NCI-H2171 (cell line): ENCODE results near the gene PROSER2.
"Not testable (repeated sequence)": the region's sequence is repeated elsewhere in the genome, so short reads cannot be mapped to it uniquely, and the experiment has no call there.

Source experiments
- DNase-seq: peaks from one replicate; lab custom pipeline; 2025; lab: John Stamatoyannopoulos, UW

PROSER2 gene

DNA sequence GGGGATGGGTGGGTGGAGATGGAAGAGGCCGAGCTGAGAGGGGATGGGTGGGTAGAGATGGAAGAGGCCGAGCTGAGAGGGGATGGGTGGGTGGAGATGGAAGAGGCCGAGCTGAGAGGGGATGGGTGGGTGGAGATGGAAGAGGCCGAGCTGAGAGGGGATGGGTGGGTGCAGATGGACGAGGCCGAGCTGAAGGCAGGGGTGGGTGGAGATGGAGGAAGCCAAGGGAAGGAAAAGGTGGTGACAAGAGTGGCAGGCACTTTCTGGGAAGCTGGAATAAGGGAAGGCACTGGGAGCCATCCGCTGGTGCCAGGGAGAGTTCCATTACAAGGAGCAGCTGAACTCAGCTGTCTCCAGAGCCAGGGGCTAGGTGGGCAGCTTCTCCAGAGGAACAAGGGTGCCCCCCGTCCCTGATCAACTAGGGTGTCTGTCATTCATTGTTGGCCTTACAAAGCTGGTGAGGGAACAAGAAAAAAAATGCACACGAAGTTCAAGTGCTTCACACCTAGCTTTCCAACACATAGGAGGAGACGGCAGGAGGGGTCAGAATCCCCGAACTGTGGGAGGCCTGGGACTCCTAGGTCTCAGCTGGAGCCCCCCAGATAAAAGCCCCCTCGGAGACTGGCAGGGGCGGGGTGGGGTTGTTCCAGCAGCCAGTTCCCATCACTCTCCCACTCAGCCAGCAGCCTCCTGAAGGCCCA, 62.4 kb downstream of the PROSER2 start:
- DNase-seq, result no peak

DNA sequence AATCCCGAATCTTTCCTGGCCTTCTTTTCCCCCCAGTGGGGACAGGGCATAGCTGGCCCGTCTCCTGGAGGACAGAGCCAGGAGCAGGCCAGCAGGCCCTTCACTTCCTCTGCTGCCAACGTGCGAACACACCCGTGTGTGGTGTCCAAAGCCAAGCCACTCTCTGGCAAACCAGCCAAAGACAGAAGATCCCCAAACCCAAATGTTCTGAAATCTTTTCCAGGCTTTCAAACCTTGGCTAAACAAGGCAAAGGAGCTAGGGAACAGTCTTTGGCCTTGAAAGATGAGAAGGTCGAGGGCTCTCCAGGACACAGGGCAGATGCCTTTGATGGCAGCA, 63.0 kb downstream of the PROSER2 start:
- DNase-seq, result no peak

DNA sequence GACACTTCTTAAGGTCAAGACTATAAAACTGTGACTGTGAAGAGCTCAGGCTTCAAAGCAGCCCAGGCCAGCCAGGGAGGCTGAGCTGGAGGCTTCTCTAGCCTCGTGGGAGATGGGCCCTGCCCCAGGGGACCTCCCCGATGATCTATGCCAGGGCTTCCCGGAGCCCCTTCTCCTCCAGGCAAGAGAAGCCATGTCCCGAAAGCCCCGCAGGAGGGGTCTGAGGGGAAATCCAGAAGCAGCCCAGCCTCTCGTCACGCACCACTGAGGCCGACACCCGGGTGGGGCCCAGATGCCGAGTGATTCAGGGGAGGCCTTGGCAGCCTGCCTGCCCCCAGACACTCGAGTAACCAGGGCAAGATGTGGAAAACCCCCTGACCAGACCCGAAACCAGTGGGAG, 63.7 kb downstream of the PROSER2 start:
- no peak for DNase-seq

DNA sequence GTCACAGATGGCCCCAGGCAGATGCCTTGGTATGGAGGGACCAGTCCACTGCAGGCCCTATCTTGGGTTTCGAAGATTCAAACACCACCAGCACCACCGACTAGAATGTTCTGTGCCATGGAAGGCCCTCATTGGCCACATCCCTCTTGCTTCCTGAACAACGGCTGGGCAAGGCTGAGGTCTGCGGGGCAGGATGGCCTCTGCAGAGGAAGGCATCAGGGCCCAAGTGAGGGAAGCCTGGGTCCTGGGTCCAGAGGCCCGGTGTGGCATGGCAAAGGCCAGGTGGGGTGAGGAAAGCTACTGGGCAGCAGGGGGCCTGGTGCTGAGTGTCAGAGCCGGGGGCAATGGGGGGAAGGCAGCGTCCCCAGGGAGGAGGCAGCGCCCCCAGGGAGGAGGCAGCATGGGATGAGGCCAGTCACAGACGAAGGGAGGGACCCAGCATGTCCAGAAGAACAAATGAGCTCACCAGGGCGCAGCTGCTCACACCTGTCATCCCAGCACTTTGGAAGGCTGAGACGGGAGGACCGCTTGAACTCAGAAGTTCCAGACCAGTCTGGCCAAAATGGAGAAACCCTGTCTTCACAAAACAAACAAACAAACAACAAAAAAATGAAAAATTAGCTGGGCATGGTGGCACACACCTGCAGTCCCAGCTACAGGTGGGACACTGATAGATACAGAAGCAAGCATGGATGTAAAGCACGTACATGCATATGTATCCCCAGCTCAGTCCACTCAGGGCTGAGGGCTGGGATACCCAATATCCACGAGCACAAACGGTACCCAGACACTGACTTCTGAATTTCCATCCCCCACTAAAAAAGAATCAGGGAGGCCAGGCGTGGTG, 64.4 kb downstream of the PROSER2 start:
- DNase-seq, result no peak

DNA sequence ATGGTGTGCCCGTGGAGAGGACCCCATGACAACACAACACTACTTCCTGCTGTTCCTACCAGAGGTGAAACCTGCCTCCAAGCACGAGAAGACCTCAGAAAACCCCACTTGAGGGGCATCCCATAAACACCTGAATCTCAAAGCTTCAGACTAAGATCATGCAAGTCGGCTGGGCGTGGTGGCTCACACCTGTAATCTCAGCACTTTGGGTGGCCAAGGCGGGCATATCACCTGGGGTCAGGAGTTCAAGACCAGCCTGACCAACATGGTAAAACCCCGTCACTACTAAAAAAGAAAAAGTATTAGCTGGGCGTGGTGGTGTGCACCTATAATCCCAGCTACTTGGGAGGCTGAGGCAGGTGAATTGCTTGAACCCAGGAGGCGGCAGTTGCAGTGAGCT, 66.1 kb downstream of the PROSER2 start:
- DNase-seq, result not testable (repeated sequence)

DNA sequence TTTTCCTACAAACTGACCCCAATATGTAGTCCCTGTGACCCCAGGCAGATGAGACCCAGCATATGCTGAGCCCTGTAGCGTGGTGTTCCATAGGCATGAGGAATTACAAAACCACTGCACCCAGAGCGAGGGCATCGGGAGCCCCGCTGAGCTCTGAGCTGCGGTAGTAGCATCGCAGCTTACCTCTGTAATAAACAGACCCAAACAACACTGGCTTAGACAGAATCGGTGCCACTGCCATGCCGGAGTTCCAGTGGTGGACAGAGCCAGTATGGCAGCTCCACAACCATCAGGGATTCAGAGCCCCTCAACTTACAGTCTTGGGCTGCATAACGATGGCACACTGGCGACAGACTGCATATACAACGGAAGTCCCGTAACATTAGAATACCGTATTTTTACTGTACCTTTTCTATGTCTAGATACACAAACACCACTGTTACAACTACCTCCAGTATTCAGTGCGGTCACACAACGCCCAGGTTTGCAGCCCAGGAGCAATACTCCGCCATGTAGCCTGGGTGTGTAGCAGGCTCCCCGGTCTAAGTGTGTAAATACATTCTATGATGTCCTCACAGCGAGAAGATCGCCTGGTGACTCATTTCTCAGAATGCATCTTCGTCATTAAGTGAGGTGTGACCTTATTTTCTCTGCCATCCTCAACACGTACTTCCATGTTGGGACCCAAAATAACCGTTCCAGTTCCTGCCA, 68.8 kb downstream of the PROSER2 start:
- DNase-seq, result no peak

DNA sequence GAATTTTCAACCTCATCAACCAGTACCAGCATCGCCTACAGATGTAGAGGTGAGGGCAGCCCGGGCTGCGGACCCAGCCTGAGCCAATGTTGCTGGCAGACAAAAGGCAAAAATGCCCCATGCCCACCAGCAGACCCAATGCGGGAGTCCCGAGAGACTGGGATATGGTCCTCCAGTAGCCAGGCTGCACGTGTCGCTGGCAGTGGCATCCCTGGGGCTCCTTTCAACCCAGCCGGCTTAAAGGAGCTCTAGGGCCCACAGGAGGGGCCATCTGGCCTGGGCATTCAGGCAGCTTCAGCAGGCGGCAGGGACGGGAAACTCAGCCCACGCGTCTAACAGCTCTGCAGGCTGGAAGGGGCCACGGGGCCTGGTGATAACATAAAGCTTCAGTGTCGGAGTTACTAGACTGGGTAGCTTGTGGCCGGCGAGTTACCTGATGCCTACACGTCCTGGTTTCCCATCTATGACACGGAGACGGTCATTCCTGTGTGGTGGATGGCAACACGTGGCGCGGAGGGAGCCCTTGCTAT, 70.7 kb downstream of the PROSER2 start:
- DNase-seq, result no peak

DNA sequence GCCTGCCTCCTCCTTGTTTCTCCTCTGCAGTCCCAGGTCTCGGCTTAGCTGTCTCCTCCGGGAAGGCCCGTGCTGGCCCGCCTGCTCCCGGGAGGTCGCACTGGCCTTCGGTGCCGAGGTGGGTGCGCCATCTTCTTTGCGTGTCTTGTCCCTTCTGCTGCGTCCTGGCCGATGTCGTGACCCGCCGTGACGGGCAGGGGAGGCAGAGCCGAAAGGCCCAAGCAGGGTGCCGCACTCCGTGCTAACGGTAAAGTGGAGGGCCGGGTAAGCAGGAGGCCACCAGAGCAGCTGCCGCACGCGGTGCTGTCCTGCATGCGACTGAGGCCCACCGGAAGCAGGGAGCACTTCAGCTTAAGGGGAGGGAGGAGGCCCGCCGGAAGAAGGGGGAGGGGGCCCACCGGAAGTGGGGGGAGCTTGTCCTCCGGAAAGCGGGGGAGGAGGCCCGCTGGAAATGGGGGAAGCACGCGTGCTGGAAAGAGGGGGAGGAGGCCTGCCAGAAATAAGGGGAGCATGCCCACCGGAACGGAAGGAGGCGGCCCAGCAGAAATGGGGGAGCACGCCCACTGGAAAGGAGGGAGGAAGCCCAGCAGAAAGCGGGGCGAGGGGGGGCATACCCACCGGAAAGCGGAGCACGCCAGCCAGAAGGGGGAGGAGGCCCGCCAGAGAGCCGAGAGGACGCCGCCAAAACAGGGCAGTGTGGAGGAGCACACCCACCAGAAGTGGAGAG, 71.4 kb downstream of the PROSER2 start:
- DNase-seq, result no peak

DNA sequence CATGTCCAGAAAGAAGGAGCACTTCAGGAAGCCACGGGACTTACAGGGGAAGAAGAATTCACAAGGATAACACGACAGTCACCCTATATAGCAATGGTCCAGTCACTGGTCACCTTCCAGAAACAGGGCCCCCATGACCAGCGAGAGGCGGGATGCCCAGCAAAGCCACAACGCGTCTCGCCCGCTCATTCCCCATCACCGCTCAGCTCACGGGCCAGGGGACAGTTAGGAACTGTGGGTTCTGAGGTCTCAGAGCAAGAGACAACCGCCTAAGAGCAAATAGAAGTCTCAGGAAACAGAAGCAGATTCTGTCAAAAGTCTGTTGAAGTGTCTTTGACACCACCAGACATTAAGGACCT, 71.9 kb downstream of the PROSER2 start:
- no peak for DNase-seq

DNA sequence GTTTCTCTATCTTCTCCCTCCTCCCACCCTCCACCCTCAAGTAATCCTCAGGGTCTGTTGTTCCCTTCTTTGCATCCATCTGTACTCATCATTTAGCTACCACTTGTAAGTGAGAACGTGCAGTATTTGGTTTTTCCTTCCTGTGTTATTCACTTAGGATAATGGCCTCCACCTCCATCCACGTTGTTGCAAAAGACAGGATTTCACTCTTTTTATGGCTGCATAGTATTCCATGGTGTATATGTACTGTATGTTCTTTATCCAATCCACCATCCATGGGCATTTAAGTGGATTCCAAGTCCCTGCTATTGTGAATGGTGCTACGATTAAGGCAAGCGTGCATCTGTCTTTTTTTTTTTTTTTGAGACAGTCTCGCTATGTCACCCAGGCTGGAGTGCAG, 72.4 kb downstream of the PROSER2 start:
- no peak for DNase-seq

DNA sequence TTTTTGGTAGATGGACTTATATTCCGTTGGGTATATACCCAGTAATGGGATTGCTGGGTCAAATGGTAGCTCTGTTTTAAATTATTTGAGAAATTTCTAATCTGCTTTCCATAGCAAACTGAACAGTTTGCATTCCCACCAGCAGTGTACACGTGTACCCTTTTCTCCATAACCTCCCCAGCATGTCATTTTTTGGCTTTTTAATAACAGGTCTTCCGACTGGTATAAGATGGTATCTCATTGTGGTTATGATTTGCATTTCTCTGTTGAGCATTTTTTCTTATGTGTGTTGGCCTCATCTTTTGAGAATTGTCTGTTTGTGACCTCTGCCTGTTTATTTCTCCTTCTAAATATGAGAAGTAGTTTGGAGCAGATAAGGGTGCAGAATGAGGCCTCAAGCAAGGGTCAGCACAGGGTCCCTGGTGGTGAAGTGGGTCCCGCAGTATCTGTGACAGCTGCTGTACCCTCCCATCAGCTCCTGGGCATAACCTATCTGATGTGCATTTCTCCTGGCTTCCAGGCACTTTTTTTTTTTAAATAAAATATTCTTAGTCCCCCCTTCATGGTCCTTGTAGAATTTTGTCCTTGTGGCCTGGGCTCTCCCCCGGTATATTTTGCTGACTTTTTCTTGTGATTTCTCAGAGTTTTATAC, 73.5 kb downstream of the PROSER2 start:
- no peak for DNase-seq

DNA sequence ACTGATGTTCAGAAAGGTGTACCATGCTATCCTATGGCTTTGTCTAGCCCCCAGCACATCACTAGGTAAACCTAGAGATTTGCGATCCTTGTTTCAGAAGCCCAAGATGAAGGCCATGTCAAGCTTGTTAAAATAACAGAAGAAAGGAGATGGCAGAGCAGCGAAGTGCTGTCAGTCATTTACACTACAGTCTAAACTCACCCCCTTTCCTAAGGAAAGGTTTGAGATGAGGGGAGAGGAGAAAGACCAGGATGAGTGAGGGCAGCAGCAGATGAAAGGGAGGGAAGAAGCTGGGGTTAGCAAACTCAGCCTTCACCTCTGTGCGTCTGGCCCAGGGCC, 74.8 kb downstream of the PROSER2 start:
- no peak for DNase-seq

DNA sequence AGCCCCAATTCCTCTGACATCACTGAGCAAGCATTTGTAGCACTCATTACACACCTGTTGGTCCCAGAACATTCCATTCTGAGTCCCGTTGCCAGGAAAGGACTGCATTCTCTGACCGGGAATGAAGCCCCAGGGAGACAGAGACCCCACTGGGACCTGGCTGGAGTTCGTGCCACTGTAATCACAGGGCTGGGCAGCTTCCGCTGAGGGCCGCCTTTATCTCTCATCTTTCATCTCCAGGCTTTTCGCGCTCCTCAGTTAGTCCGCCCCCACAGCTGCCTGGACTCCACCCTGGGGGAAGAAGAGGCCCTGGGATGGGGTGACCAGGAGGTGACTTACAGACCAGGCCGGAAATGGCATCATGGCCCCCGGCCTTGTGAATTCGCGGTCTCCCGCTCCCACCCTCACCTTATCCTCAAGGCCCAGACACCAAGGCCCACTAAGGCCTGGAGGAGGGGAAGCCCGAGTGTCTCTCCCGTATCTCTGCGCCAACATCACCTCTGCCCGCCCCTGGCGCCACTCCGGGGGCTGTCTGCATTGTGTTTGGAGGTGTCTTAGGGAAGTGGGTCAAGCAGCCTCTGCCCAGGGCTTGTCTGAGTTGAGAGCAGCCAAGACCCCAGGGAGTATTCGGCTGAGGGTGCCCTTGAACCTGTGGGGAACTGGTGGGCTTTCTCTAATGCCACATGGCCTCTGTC, 75.4 kb downstream of the PROSER2 start:
- DNase-seq, result no peak

DNA sequence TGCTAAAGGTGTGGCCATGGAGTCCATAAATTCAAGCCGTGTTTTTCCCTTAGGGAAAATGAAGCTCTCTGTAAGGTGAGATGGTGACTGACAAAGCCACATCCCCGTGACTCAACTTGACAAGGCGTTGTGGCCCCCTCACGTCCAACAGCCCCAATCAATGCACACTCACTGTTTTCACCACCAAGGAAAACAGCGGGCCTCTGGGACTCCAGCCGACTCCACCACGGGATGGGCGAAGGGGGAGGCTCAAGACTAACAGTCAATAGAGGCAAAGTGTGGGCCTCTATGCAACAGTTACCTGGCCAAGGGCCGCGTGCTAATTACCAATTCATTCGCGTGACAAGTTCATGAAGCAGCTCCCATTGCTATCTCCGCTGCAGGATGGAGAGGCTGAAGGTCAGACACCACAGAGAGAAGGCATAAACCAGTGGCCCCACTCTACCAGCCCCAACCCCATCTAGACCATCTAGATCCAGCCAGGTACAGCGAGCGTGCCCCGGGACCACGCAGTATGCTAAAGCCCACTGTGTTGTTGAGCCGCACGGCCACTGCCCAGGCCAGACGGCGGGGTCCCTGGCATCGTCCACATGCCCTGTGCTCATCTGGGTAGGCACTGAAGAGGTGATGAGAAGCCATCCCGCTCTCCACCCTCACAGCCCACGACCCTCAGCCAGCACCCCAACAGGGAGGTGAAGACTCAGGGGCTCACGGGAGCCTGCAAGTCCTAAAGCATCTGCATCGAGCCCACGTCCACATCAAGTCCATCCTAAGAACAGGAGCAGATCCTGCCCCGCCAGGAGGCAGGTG, 76.1 kb downstream of the PROSER2 start:
- no peak for DNase-seq

DNA sequence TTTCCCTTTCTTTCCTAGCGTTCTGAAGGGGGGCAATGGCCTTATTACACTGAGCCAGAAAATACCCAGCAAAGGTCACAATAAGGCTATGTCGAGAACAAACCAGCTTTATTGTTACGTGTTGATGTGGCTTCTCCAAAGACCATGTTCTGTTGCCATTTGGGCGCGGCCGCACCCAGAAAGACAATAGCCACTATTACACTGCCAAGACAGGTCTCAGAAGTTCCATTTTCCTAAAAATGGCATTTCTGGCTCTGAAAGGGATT, 77.8 kb downstream of the PROSER2 start:
- no peak for DNase-seq

DNA sequence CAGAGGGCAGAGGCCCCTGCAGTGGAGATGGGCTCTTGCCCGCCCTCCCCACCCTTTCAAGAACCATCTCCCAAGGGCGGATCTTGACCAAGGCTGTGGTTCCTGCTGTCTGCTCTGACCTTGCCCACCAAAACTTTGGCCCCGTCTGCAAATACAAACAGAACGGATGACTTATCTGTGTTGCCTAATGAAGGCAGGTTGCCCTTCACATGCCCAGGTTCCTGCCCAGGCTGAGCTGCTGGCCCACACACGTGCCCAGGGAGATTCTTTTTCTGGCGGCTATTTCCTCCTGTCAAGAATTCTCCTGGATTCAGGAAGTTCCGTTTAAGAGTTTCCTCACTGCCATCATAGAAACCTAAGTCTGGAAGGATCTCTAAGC, 78.3 kb downstream of the PROSER2 start:
- DNase-seq, result no peak

DNA sequence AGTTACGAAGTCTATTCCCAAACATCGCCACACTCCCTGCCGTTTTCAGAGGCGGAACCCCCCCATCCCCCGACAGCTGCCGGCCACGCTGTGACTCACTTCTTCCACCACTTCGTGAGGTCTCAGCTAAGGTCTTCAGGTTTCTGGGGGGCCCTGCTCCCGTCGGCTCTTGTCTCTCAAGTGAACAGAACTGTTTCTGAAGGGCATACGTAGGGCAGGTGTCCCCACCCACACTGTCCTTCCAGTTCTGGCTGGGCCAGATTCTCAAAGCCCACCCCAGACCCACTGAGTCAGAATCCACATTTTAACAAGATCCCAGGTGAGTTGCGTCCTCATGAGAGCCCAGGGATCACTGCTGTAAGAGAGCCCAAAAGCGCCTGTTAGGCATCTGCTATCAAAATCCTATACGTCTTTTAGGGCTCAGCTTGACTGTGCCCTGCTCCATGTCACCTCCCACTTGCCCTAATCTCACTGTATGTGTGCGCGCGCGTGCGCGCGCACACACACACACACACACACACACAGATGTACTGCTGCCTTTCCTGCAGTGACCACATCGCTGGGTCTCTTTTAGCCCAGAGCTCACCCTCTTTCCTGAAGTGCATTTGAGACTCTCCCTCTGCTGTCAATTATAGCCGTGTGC, 78.8 kb downstream of the PROSER2 start:
- DNase-seq, result no peak

DNA sequence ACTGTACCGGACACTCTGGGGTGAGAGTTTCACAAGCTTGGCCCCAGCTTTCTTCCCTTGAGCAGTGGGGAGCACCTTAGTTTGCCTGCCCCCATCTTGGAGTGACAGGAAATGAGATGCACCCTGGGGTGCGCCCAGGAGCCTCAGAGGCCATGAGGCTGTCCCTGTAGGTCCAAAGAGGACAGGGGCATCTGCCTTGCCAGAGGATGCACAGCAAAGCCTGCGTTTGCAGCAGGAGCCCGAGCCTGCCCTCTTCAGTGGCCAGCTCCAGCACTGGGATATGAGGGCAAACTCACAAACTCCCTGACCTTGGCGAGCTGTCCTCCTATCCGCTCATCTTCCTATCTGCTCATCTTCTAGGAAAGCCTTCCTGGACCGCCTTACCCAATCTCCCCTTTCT, 79.5 kb downstream of the PROSER2 start:
- DNase-seq, result no peak

DNA sequence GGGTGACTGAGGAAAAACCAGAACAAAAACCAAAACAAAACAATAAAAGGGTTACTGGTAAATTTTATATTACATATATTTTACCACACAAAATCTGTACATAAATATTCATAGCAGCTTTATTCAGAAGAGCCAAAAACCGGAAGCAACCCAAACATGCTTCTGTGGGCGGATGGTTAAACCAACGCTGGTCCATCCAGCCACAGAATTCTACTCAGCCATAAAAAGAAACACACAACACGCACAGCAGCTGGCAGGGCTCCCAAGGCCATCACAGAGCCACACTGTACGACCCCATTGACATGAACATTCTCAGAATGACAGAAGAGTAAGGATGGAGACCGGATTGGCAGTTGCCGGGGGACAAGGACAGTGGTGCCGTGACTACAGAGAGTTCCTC, 83.6 kb downstream of the PROSER2 start:
- no peak for DNase-seq

DNA sequence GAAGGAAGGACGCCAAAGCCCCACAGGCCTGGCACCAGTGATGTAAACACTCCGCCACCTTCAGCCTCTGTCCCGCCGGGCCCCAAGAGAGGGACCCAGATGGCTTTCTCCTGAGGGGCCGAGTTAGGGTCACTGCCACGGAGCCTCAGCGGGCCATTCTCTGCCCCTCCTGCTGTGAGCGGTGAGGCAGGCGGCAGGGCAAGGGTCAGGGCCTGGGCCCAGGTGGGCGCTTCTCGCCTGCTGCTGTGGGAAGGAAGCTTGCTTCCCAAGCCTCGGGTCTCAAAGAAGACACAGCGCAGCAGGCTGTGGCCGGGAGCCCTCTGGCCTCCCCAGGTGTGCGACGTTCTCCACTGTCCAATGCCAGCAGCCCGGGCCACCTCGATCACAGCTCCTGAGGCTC, 84.8 kb downstream of the PROSER2 start:
- no peak for DNase-seq
